Endothelial cell of umbilical vein (primary cell): ENCODE results near the gene MALRD1.

Experiments used
- POLR2A ChIP-seq: IDR thresholded peaks from 2 replicates; pipeline ENCODE4 v1.6.1; 2012; ENCODE audit warnings: low read depth, mild to moderate bottlenecking, control low read depth, low read length
- TF ChIP-seq, protein P1 (sequence below), 2 donors: IDR thresholded peaks; 1 replicate in 1 of 2; 2 replicates in 1 of 2; pipeline ENCODE4 v1.5.1; 2011; ENCODE audit warnings: low read length in 2 of 2, mild to moderate bottlenecking in 2 of 2, moderate library complexity in 2 of 2, control low read depth in 1 of 2, inconsistent platforms in 1 of 2, low read depth in 1 of 2; ENCODE audit not compliant: insufficient read depth in 1 of 2; ENCODE audit errors: extremely low read depth in 1 of 2

DNA sequence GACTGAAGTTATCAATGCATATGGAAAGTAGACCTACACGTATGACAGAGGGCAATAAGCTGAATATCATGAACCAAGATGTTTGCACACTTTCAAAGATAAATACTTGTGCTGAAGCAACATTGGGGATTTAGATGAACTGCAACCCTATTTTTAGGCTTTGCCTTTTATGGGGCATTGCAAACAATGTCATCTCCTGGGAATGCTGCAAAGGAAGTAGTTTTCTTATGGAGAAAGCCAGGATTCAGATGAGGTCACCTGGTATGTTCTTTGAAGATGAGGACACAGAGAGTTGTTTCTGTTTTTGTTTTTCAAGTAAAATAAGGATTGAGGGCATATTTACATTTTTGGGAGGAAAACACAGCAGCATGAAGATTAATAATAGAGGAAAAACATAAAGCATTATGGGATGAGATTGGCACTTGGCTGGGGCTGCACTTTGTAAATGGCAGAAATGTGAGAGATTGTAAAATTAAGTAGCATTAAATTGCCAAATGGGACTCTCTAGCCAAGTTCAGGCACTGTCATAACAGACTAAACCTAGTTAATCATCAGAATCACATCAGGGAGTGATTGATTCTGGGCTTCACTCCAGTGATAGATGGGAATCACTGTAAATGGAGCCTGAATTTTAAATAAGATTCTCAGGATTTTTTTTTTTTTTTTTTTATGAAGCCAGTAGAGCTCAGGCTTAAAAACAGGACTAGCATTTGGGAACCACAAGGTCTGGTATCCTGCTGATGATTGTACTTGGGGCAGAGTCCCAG lies 63.1 kb downstream of the MALRD1 start:
- TF ChIP-seq, protein P1, sequence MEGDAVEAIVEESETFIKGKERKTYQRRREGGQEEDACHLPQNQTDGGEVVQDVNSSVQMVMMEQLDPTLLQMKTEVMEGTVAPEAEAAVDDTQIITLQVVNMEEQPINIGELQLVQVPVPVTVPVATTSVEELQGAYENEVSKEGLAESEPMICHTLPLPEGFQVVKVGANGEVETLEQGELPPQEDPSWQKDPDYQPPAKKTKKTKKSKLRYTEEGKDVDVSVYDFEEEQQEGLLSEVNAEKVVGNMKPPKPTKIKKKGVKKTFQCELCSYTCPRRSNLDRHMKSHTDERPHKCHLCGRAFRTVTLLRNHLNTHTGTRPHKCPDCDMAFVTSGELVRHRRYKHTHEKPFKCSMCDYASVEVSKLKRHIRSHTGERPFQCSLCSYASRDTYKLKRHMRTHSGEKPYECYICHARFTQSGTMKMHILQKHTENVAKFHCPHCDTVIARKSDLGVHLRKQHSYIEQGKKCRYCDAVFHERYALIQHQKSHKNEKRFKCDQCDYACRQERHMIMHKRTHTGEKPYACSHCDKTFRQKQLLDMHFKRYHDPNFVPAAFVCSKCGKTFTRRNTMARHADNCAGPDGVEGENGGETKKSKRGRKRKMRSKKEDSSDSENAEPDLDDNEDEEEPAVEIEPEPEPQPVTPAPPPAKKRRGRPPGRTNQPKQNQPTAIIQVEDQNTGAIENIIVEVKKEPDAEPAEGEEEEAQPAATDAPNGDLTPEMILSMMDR (IDR thresholded peaks at IDR 0.05; ENCODE audit: extremely low read depth in 1 of 2, insufficient read depth in 1 of 2, low read depth in 1 of 2, low read length in 2 of 2): no peak
- TF ChIP-seq POLR2A: no peak
